Measurements from ENCODE around the gene NOX3.

DNA sequence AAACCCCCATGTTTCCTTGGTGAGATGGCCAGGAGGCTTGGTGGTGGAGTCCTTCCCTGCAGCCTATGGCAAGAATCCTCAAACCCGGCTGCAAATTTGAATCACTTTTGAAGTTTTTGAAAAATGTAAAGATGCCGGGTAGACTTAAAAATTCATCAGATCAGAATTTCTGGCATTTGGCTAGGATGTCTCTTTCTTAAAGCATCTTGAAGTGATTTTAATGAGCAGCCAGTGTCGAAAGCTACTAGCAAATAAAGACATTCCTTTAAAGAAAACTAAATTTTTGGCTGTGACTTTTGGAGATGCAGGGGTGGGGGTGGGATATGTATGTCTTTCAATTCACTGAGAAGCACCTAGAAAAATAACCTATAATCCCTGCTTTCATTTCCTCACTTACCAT is 25.6 kb upstream of the NOX3 start:
- TF ChIP-seq EZH2phosphoT487 (IDR thresholded peaks at IDR 0.05; ENCODE audit: low read depth, severe bottlenecking, unreplicated experiment) (no peak), EZH2 (IDR thresholded peaks at IDR 0.05; ENCODE audit: borderline replicate concordance) (no peak)
- TF ChIP-seq, protein P1, sequence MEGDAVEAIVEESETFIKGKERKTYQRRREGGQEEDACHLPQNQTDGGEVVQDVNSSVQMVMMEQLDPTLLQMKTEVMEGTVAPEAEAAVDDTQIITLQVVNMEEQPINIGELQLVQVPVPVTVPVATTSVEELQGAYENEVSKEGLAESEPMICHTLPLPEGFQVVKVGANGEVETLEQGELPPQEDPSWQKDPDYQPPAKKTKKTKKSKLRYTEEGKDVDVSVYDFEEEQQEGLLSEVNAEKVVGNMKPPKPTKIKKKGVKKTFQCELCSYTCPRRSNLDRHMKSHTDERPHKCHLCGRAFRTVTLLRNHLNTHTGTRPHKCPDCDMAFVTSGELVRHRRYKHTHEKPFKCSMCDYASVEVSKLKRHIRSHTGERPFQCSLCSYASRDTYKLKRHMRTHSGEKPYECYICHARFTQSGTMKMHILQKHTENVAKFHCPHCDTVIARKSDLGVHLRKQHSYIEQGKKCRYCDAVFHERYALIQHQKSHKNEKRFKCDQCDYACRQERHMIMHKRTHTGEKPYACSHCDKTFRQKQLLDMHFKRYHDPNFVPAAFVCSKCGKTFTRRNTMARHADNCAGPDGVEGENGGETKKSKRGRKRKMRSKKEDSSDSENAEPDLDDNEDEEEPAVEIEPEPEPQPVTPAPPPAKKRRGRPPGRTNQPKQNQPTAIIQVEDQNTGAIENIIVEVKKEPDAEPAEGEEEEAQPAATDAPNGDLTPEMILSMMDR (IDR thresholded peaks at IDR 0.05; ENCODE audit: poor library complexity), result no peak
